EH (cell line): ENCODE results near the gene UNC5B.

Source experiments
- DNase-seq: peaks from one replicate; pipeline ENCODE4 v3.0.0-alpha.2; 2015; ENCODE audit warnings: low read depth

Gene UNC5B

DNA sequence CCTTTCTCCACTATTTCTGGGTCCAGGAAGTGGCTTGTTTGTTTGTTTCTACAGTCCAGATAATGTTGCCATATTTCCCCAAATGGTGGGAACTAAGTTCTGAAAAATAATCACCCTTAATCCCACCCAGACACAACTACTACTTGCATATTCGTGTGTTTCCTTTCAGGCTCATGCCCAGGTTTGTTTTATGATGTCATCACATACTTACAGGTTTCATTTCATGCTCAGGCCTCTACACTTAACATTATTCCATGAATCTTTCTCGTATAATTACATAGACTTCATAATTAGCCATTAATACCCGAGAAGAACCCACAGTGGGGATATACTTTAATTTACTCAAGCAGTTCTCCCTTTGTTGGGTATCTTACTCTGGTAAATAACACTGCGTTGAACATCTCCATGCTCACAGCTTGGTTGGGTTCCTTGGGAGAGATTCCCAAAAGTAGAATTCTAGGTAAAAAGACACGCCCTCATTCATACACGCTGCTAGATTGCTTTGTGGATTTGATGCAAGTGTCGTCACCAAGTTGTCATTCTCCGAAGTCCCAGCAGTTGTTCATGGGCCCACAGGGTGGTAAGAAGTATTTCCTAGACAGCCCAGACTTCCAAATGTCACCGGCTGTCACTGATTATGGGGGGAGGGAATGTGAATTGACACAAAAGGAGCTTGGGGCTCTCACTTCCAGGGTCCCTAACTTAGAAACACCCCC is 42.6 kb downstream of the UNC5B start:
- DNase-seq = no peak

- DNase-seq = no peak
Measured at GRCh38 chr10:71255550-71255807, 43.1 kb downstream of the UNC5B start.

DNA sequence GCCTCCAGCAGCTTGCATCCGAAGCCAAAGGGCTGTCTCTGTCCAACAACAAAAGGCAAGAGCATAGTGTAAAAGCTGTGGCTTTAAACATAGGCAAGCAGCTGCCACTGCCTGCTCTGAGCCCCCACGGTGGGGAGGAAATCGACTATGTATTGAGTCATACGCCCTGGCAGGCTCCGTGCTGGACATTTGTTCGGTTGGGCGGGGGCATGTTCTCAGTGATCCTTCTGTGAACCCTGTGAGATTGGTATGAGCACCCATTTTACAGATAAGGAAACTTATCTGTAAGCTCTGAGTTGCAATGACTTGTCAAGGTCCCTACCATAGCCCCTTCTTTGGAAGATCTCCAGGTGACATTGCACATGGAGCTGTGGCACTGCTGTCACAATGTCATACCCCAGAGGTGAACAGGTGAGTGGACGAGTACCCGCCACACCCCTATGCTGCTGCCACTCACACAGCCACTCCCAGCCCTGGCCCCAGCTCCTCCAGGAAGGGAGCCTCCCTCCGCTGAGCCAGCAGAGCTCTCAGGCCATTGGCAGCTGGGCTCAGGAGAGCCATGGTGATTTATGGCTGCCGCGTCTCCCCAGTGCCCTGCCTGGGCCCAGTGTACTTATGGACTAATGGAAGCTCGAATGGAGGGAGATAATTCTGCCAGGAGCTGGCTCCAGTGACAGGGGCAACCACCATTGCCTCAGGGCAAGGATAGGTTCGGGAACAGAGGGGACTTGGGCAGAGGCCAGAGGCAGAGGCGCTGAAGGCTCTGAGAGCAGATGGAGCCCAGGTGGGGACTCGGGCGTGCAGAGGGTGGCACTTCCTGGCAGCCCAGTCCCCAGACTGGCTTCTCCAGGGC is 43.7 kb downstream of the UNC5B start:
- DNase-seq = peak; percentile 90

DNA sequence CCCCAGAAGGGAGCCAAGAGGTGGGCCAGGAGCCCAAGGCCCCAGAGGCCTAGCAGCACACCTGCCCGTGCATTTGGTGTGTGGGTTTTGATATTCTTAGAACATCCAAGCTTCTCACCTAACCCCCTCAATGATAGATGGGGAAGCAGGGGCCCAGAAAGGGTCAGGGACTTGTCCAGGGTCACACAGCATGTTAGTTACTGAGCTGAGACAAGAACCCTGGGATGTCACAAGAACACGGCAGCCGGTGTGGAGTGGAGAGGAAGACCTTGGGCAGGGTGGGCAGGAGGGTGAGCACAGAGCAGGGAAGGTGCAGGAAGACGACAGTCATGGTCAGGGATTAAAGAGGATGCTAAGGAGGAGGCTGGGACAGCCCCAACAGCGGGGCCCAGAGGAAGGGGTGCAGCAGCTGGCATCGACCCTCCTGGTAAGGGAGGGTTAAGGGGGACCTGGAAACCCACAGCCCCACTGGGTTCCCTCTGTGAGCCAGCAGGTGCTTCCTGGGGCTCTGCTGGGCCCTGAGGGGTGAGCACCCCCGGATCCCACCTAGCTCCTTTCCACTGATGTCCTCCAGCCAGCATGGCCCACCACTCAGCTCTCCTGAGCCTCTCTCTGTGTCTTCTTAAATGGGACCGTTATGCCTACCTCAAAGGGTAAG is 44.4 kb downstream of the UNC5B start:
- DNase-seq = no peak

- no peak for DNase-seq
Measured at GRCh38 chr10:71257319-71257997, 45.1 kb downstream of the UNC5B start.

DNA sequence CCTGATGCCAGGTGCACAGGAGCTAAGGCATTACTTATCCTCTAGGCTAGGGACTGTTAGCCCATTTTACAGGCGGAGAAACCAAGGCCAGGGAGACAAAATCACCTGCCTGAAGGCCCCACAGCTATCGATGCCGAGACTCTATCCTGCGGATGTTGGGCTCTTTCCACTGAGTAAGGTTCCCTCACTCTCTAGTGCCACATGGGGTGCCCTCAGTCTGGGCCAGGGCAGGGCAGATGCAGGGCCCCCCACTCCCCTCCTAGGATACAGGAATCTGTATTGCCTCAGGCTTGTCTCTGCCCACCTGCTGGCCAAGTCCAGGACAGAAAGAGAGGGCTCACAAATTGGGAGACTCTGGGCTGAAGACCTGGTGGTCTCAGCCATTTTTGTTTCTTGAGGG is 45.7 kb downstream of the UNC5B start:
- no peak for DNase-seq

- no peak for DNase-seq
Measured at GRCh38 chr10:71258446-71259145, 46.2 kb downstream of the UNC5B start.

DNA sequence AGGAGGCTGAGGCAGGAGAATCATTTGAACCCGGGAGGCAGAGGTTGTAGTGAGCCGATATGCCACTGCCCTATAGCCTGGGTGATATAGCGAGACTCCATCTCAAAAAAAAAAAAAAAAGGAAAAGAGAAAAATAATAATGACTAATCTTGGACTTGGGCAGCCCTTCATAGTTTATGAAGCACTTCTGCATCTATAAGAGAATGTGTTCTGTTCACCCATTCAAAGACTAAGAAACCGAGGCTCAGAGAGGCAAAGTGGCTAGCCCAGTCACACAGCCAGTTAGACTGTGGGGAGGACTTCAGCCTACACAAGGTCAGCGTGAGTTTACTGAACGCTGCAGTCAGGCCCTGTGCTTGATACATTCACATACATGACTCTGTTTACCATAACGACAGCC is 46.9 kb downstream of the UNC5B start:
- no peak for DNase-seq

DNA sequence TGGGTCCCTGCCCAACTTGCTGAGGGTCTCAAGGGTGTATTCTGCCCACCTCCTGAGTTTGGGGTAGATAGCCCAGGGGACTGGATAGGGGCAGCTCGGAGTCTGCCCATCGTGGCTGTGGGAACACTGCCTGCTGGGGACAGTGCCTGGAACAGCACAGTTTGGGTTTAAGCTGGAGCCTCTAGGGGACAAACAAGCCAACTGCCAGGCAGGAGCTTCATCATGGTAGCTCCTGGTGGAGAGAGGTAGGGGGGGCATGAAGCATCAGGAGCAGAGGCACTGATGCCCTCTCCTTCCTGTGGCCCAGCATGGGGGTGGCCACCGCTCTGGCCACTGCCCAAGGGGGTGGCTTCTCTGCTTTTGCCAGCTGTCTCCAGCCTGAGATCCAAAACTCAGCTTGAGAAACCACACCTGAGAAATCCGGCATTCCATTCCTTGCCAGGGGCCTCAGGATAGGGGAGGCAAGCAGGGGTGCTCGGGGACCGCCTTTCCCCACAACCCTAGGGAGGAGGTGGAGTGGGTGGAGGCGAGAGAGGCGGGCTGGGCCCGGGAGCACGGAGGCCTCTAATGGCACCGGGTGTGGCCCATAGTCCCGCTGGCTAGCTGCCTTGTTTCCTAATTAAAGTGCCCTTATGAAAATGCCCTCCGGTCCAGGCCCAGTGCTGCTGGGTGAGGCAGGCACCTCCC is 47.6 kb downstream of the UNC5B start:
- DNase-seq = peak; percentile 24

- DNase-seq = peak; percentile 90
Measured at GRCh38 chr10:71260622-71261325, 48.4 kb downstream of the UNC5B start.

DNA sequence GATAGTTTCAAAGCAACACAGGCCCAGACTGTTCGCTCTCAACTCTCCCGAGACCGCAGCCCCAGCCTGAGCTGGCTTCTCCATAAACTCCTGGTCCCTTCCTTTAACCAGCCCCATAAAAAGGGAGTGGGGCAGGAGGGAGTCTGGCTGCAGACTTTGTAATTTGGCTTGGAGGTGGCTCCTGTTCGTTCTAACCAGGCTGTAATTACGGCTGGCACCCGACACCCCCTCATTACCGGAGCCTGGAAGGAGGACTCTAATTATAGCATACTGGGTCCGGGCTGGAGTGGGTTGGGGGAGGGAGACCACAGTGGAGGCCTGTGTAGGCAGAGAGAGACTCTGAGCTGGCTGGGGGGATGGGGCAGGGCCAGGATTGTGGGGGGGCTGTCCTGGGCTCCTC is 49.7 kb downstream of the UNC5B start:
- DNase-seq = no peak

- no peak for DNase-seq
Measured at GRCh38 chr10:71262817-71263216, 50.4 kb downstream of the UNC5B start.

- no peak for DNase-seq
Measured at GRCh38 chr10:71263376-71263775, 51.0 kb downstream of the UNC5B start.

DNA sequence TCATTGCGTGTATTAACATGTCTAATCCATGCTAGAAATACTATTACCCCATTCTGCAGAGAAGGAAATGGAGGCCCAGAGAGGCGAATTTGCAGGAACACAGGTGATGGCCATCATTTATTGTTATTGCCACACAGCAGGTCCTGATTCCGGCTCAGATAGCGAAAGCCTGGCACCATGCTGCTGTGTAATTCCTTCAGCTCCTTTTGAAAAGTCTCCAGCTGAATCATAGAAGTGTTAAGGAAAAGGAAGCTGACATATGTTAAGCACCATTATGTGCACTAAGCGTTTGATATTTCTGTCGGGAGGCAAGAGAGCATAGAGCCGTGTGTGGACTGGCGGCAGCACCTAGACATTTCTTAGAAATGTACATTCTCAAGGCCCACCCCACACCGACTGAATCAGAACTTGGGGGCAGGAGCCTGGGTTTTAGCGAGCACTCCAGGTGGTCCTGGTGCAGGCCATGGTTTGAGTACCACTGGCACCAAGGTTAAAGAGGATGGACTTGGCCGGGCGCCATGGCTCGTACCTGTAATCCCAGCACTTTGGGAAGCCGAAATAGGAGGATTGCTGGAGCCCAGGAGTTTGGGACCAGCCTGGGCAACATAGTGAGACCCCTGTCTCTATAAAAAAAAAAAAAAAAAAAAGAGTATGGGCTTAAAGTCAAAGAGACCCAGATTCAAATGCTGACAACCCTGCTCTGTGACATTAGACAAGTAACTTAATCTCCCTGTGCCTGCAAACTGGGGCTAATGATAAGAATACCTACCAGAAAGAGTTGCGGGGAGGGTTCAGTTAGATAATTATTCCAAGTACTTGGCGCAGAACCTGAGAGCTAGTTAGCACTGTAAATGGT is 52.2 kb downstream of the UNC5B start:
- DNase-seq = no peak

DNA sequence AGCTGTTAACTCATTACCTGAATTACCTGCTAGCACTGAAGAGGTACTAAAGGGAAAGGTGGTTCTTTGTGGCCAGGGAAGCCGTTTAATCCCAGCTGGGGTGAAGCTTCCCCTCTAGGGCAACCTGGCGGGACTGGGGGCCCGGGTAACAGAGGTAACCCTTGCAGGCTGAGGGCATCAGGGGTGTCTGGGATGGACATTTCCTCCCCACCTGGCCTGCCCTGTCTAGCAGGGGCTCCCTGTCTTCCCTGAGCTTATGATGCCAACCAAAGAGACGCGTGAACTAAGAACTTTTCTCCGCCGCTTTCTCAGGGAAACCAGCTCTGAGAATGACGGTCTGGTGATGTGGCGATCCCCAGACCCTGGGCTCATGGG is 52.8 kb downstream of the UNC5B start:
- no peak for DNase-seq

- no peak for DNase-seq
Measured at GRCh38 chr10:71265618-71266146, 53.3 kb downstream of the UNC5B start.

DNA sequence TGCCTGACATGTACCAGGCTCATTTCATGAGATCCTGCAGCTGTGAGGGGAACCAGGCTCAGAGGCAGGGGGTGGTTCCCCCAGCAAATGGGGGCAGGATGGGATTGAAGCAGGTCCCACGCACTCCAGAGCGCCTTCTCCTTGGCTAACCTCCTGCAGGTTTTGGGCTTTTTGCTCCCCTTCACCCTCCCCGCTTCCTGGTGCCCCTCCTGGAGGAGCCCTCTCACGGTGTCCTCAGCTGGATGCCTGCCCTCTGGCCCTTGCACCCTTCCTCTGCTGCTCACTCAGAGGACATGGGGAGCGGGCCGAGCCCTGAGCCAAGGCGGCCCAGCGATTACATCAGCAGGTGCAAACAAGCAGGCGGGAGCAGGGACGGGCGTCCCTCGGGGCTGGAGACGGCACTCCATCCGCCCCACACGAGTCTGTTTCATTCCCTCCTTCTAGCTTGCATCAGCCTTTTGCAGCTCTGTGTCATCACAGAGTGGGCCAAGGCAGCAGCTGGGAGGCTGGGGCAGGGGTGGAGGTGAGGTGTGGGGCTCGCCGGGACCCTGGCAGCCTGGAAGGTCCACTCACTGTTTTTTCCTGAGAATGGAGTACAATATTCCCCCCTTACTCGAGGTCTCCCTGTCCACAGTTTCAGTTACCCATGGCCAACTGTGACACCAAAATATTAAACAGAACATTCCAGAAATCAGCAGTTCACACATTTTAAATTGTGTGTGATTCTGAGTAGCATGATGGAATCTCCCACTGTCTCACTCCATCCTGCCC is 54.0 kb downstream of the UNC5B start:
- DNase-seq = peak; percentile 64

- DNase-seq = no peak
Measured at GRCh38 chr10:71266918-71267442, 54.6 kb downstream of the UNC5B start.
